ENCODE measurements around the gene ALDH16A1.

DNA sequence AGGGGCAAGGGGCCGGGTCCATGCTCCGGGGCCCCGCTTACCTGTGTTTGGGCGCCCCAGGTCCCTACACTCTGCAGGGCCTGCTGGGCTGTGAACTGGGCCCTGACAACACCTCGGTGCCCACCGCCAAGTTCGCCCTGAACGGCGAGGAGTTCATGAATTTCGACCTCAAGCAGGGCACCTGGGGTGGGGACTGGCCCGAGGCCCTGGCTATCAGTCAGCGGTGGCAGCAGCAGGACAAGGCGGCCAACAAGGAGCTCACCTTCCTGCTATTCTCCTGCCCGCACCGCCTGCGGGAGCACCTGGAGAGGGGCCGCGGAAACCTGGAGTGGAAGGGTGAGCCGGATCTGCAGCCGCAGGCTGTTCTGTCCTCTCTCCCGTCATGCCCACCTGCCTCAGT is 61.1 kb downstream of the ALDH16A1 start:
- no peak for TF ChIP-seq EP300 (IDR thresholded peaks at IDR 0.05; ENCODE audit: borderline replicate concordance in 1 of 2, low read depth in 2 of 2, low read length in 2 of 2)
- TF ChIP-seq, protein P1, sequence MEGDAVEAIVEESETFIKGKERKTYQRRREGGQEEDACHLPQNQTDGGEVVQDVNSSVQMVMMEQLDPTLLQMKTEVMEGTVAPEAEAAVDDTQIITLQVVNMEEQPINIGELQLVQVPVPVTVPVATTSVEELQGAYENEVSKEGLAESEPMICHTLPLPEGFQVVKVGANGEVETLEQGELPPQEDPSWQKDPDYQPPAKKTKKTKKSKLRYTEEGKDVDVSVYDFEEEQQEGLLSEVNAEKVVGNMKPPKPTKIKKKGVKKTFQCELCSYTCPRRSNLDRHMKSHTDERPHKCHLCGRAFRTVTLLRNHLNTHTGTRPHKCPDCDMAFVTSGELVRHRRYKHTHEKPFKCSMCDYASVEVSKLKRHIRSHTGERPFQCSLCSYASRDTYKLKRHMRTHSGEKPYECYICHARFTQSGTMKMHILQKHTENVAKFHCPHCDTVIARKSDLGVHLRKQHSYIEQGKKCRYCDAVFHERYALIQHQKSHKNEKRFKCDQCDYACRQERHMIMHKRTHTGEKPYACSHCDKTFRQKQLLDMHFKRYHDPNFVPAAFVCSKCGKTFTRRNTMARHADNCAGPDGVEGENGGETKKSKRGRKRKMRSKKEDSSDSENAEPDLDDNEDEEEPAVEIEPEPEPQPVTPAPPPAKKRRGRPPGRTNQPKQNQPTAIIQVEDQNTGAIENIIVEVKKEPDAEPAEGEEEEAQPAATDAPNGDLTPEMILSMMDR (IDR thresholded peaks at IDR 0.05; ENCODE audit: control extremely low read depth in 1 of 3, insufficient read depth in 1 of 3, low read depth in 1 of 3, low read length in 3 of 3), result no peak
- no peak for TF ChIP-seq POLR2AphosphoS5 (IDR thresholded peaks at IDR 0.05; ENCODE audit: low read depth, low read length)
- TF ChIP-seq RFX5 (IDR thresholded peaks at IDR 0.05; ENCODE audit: borderline replicate concordance, low read depth, low read length), result no peak
- TF ChIP-seq RAD21 (IDR thresholded peaks at IDR 0.05 in 1 of 2, conservative IDR thresholded peaks at IDR 0.05 in 1 of 2; ENCODE audit: low read depth in 2 of 2, low read length in 2 of 2), result no peak
- no peak for TF ChIP-seq GTF2F1 (IDR thresholded peaks at IDR 0.05; ENCODE audit: borderline replicate concordance, low read depth, low read length)

Data from H1 (cell line).